Sigmoid colon (tissue), 7 donors: ENCODE measurements around the gene HBS1L. TPM values are rescaled to one million over a fixed set of nuclear protein-coding genes. Genes with fewer than 3 reads are reported as not detected.

Experiments used
- DNase-seq: peaks from one replicate; pipeline ENCODE4 v3.0.0-alpha.2; 2019
- H3K27ac ChIP-seq, 4 donors: fragments of 200-600 bp; sonication (generic); one replicate each; pipeline ENCODE4 v1.5.1; 2016 to 2019; ENCODE audit warnings: mild to moderate bottlenecking in 1 of 4
- H3K27me3 ChIP-seq, 3 donors: fragments of 200-600 bp; sonication (generic); one replicate each; pipeline ENCODE4 v1.5.1; 2019; ENCODE audit warnings: mild to moderate bottlenecking in 1 of 3
- H3K36me3 ChIP-seq, 4 donors: fragments of 200-600 bp; sonication (generic); one replicate each; pipeline ENCODE4 v1.5.1; 2016 to 2019
- H3K4me1 ChIP-seq, 4 donors: fragments of 200-600 bp; sonication (generic); one replicate each; pipeline ENCODE4 v1.5.1; 2017 to 2019
- H3K4me3 ChIP-seq, 4 donors: fragments of 200-600 bp; sonication (generic); one replicate each; pipeline ENCODE4 v1.5.1; 2017 to 2019; ENCODE audit warnings: mild to moderate bottlenecking in 2 of 4, moderate library complexity in 1 of 4
- H3K9me3 ChIP-seq, 4 donors: fragments of 200-600 bp in 3 of 4; sonication (generic) in 3 of 4; one replicate each; pipeline versions ENCODE4 v1.5.1 to v1.6.1; 2013 to 2019
- CTCF ChIP-seq, 4 experiments: fragments of 450-650 bp in 3 of 4; fragments of 200-600 bp in 1 of 4; IDR thresholded peaks; one replicate each; pipeline ENCODE4 v1.5.1; 2016 to 2019; ENCODE audit warnings: antibody characterized with exemption in 4 of 4, mild to moderate bottlenecking in 3 of 4, moderate library complexity in 2 of 4
- EP300 ChIP-seq, 4 donors: sonication (generic); formaldehyde crosslinking; IDR thresholded peaks; one replicate each; pipeline ENCODE4 v1.6.1; 2017; ENCODE audit warnings: antibody characterized with exemption in 4 of 4
- POLR2A ChIP-seq, 2 donors: fragments of 450-650 bp; IDR thresholded peaks; one replicate each; pipeline ENCODE4 v1.6.1; 2016; ENCODE audit warnings: antibody characterized with exemption in 2 of 2, mild to moderate bottlenecking in 2 of 2, moderate library complexity in 2 of 2
- POLR2AphosphoS5 ChIP-seq, 4 donors: sonication (generic); formaldehyde crosslinking; IDR thresholded peaks; one replicate each; pipeline ENCODE4 v1.6.1; 2017; ENCODE audit warnings: antibody characterized with exemption in 4 of 4
- WGBS, 2 donors: extraction: QIAGEN DNeasy Blood & Tissue Kit; methylation state at CpG; one replicate each; pipeline ENCODE4 v1.1.7; 2013; 5-methylcytosine and 5-hydroxymethylcytosine counted together
- intact Hi-C: fragments of 100-400 bp; cut with DNase I; formaldehyde crosslinking; loops from one replicate; pipeline ENCODE4 v1.15.1; 2023
- polyA plus RNA-seq, 3 donors: library from polyadenylated mRNA; stranded (reverse); fragments of 200-250 nt; gene quantifications; one replicate each; pipeline ENCODE4 v1.2.3, GENCODE V29; 2013
- total RNA-seq, 4 donors: library from RNA; depleted of rRNA; stranded (reverse); fragments of >200 nt; gene quantifications; one replicate each; pipeline ENCODE4 v1.1.0, GENCODE V29; 2016
- donor health status: healthy with polysubstance abuse.
- donor health status: Bipolar disorder and iron deficiency.
- donor health status: healthy.

Gene HBS1L
- total and polyA plus RNA-seq, 7 donors, result 14.4 to 61.9 (median 37.1) TPM

- H3K27ac ChIP-seq, result no peak overlapping the region
- TF ChIP-seq CTCF (IDR thresholded peaks at IDR 0.05) (no peak), POLR2AphosphoS5 (IDR thresholded peaks at IDR 0.05) (no peak), POLR2A (IDR thresholded peaks at IDR 0.05) (no peak)
- no peaks in the 10 kb centered on the region for H3K27me3 ChIP-seq
- H3K4me1 ChIP-seq, result peaks cover 0 to 6% (median 0%) of the 10 kb centered on the region in 4 donors
- peaks cover 0 to 2% (median 0%) of the 10 kb centered on the region in 4 donors for H3K9me3 ChIP-seq
- H3K36me3 ChIP-seq, result peaks cover 0 to 59% (median 2%) of the 10 kb centered on the region in 4 donors
- DNase-seq, result no peak
- intact Hi-C loops, result no loop called here
- H3K4me3 ChIP-seq, result no peak overlapping the region
These were observed 92.2 kb downstream of the HBS1L start for GRCh38 chr6:134962421-134962820.

GRCh38 chr6:134961366-134961765, 93.3 kb downstream of the HBS1L start:
- Histone ChIP-seq H3K27ac (no peak overlapping the region), H3K27me3 (no peaks in the 10 kb centered on the region), H3K9me3 (peaks cover 0 to 2% (median 0%) of the 10 kb centered on the region in 4 donors), H3K4me1 (peaks cover 0 to 6% (median 0%) of the 10 kb centered on the region in 4 donors), H3K36me3 (peaks cover 0 to 58% (median 2%) of the 10 kb centered on the region in 4 donors), H3K4me3 (no peak overlapping the region)
- no peak for DNase-seq
- TF ChIP-seq POLR2AphosphoS5 (IDR thresholded peaks at IDR 0.05), result no peak
- no peak for TF ChIP-seq EP300 (IDR thresholded peaks at IDR 0.05)
- TF ChIP-seq POLR2A (IDR thresholded peaks at IDR 0.05), result no peak
- TF ChIP-seq CTCF (IDR thresholded peaks at IDR 0.05), result no peak
- 94% methylated on average over 3 of the region's 3 CpGs for WGBS, 2 donors
- intact Hi-C loops, result no loop called here

- intact Hi-C loops, result no loop called here
These were observed 95.0 kb downstream of the HBS1L start for GRCh38 chr6:134959603-134960002.

GRCh38 chr6:134956676-134957075, 97.9 kb downstream of the HBS1L start:
- no peak for DNase-seq
- Histone ChIP-seq H3K36me3 (peaks cover 0 to 15% (median 0%) of the 10 kb centered on the region in 4 donors), H3K4me1 (no peaks in the 10 kb centered on the region), H3K9me3 (peaks cover 0 to 2% (median 0%) of the 10 kb centered on the region in 4 donors), H3K27me3 (no peaks in the 10 kb centered on the region), H3K4me3 (no peak overlapping the region), H3K27ac (no peak overlapping the region)
- intact Hi-C loops, result no loop called here
- WGBS, 2 donors, result 90% methylated on average over 2 of the region's 2 CpGs
- TF ChIP-seq POLR2AphosphoS5 (IDR thresholded peaks at IDR 0.05) (no peak), CTCF (IDR thresholded peaks at IDR 0.05) (no peak), POLR2A (IDR thresholded peaks at IDR 0.05) (no peak), EP300 (IDR thresholded peaks at IDR 0.05) (no peak)

More at GRCh38 chr6:134959603-134960002, 95.0 kb downstream of the HBS1L start:
- no peak for DNase-seq
- H3K4me1 ChIP-seq, result peaks cover 0 to 3% (median 0%) of the 10 kb centered on the region in 4 donors
- TF ChIP-seq CTCF (IDR thresholded peaks at IDR 0.05) (no peak), POLR2A (IDR thresholded peaks at IDR 0.05) (no peak), POLR2AphosphoS5 (IDR thresholded peaks at IDR 0.05) (no peak), EP300 (IDR thresholded peaks at IDR 0.05) (no peak)
- H3K27me3 ChIP-seq, result no peaks in the 10 kb centered on the region
- H3K27ac ChIP-seq, result no peak overlapping the region
- peaks cover 0 to 2% (median 0%) of the 10 kb centered on the region in 4 donors for H3K9me3 ChIP-seq
- no peak overlapping the region for H3K4me3 ChIP-seq
- peaks cover 0 to 42% (median 0%) of the 10 kb centered on the region in 4 donors for H3K36me3 ChIP-seq

GRCh38 chr6:134956032-134956431, 98.6 kb downstream of the HBS1L start:
- 88 to 95% methylated on average over 5 of the region's 5 CpGs for WGBS, 2 donors
- no peak for DNase-seq

More at GRCh38 chr6:134956032-134956431, 98.6 kb downstream of the HBS1L start:
- no peaks in the 10 kb centered on the region for H3K4me1 ChIP-seq
- no peak overlapping the region for H3K4me3 ChIP-seq
- peaks cover 0 to 12% (median 0%) of the 10 kb centered on the region in 4 donors for H3K36me3 ChIP-seq
- peaks cover 0 to 2% (median 0%) of the 10 kb centered on the region in 4 donors for H3K9me3 ChIP-seq
- intact Hi-C loops, result no loop called here
- no peak overlapping the region for H3K27ac ChIP-seq
- H3K27me3 ChIP-seq, result no peaks in the 10 kb centered on the region
- TF ChIP-seq EP300 (IDR thresholded peaks at IDR 0.05) (no peak), POLR2AphosphoS5 (IDR thresholded peaks at IDR 0.05) (no peak), CTCF (IDR thresholded peaks at IDR 0.05) (no peak), POLR2A (IDR thresholded peaks at IDR 0.05) (no peak)
